T-helper 22 cell (primary cell): ENCODE results near the gene RIMS1.

Experiments
- DNase-seq: peaks from one replicate; pipeline ENCODE4 v3.0.0-alpha.2; 2020; ENCODE audit warnings: low read depth

RIMS1 gene

DNA sequence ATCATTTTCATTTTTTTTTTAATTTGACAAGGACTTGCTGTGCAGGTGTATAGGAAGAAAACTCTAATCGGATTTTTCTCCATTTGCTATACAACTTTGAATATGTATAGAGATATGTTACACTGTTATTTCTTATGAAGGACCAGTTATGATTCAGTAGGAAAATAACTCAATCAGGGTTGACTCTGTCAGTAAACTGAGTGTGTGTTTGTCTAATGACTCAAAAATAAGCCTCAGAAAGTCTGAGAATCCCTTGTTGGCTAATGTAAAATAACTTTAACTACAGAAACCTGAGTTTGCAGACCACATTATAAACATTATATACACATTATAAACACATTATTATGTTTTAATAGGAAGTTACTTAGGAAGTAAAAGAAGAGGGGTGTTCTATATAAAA is 352.6 kb downstream of the RIMS1 start:
- no peak for DNase-seq

DNA sequence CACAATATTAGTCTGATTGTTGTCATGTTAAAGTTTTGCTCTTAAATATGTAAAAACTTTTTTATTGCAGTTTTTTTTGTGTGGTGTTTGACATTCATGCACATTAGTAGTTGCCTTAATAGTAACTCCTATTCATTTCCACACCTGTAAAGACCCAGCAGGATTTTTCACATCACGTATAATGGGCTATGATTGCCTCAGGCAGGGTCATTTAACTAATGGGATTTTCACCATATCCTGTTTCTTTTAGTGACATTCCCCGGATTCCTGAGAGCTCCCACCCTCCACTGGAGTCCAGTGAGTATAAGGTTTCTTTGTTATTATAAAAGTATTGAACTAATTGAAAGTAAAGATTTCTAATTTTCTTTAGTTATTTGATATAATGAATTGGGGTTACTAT is 359.2 kb downstream of the RIMS1 start:
- no peak for DNase-seq

DNA sequence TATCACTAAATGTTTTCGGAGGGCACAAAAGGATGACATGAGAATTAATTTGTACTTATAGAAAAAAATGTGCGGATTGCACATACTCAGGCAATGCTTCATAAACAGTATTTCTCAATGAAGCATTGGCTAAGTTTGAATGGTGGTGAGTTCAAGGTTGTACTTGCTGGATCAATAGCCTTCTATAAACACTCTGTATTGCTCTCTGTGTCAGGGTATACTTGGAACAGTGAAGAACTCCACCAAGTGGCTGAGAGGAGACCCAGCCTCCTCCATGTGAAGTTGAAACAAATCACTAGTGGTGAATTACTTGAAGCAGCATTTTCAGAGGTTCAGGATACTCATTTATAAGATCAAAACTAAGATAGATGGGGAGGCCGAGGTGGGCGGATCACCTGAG is 360.6 kb downstream of the RIMS1 start:
- DNase-seq, result no peak

DNA sequence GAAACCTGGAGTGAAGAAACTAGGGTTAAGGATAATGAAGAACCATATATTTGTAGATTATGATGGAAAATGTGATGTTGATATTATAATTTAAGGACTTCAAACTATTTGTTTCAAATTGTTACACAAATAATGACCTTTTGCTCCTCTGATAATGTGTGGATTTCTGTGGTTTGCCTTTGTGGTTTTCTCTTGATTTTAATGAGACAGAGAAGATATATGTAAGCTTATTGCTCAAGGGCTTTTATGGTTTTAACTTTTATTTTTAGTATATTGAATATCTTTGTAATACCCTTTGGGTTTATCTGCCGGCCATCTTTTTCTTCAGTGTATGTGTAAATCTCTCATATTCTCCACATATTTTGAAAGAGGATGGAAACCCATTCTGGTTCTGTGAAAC is 362.3 kb downstream of the RIMS1 start:
- no peak for DNase-seq

DNA sequence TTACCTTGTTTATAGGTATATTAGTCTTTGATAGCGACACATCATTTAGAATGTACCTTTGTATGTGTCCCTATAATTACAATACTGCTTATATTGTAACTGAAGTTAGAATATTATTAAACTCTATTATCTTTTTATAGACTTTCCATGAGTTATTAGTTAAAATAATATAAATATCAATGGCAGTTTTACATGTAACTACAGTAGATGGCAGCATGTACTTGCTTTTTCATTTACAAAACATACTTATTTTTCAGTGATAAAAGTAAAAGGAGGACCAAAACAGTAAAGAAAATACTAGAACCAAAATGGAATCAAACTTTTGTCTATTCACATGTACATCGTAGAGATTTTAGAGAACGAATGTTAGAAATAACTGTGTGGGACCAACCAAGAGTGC is 364.3 kb downstream of the RIMS1 start:
- no peak for DNase-seq

DNA sequence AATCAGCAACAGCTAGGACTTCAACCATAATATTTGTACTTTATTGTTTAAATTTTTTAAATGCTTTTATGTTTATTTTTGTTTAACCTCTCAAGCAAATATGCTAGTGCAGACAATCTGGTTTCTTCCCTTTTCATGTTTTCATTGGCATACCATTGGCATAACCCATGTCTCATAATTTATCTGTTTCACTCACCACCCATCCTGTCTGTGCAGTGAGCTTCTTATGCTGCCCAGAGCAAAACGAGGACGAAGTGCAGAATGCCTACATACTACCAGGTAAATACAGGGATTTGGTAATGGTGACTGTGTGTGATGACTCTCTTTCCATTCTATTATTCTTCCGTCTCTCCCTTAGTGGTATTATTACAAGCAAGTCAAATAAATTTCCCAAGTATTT is 374.1 kb downstream of the RIMS1 start:
- no peak for DNase-seq

DNA sequence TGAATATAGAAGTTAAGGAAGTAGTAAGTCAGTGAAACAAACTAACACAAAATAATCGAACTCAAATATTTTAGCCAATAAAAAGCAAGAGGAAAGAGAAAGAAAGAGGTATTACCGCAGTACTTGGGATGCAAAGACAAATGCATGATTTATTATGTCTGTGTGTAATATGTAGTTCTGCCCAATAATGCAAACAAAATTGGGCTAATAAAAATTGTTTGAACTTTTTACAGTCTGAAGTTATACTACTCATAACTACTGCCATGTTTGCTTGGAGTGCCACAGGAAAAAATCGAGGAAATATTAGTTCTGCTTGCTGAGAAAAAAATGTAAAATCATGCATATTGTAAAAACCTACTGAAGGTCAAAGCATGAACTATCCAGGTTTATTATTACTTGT is 375.2 kb downstream of the RIMS1 start:
- DNase-seq, result no peak

DNA sequence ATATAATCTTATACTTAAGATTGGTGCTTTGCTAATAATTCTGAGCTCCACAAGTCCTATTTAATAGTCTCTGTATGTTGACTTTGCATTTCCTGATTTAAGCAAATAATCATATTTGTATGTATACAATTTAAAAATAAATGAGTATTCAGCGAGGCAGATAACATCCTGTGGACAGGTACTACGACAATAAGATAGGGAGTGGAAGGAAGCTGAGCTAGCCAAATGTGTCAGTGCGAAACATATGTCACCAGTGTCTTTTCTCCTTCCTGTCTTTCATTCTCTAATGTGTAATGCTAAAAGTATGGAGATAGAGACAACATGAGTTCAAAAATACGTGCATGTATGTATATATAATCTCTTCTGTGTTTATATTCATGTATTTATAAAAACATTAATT is 375.9 kb downstream of the RIMS1 start:
- DNase-seq, result no peak

DNA sequence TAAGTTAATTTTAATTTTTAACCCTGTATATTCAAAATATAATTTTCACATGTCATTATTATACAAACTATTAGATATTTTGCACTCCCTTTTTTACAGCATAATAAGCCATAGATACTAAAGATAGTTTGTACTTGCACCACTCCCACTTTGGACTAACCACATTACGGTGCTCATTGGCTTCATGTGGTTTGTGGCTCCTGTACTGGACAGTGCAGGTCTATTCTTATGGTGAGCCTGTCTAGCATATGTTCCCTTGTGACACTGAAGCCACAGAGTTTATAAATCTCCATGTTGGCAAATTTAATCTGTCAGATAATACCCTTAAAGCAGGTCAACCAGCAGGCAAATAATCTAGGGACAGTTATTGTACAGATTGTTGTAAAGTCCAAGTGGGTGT is 381.1 kb downstream of the RIMS1 start:
- DNase-seq, result no peak

DNA sequence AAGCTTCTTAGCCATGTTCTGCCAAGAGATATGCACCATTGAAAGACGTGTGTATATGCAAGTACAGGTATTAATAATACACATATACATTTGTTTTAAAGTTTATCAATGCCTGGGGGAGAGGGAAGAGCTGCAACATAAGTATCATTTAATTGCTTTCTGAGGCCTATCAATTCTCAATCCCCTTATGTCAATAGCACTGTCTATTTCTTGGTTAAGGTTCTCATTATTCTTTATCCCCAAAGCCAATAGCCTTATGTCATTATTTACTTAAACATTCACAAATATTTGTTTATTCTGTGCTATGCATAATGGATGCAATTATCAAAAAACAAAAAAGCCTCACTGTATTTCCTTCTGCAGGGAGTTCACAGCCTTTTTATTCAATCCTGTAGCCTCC is 385.2 kb downstream of the RIMS1 start:
- DNase-seq, result no peak

DNA sequence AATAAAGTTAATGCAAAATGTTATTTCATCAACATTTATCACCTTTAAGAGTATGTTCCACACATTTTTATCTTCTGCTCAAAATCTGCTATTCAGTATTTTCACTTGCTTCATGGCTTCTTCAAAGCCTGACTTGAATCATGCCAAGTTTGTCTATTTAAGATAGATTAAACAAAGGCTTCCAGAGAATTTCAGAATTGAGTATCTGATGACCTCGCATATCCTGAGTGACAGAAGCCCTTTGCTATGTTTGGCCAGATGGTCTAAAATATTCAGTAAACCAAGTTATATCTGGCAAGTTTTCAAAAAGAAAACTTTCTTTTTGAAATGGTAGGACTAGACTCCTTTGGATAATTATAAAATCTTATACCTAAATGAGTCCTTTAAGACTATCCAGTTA is 386.6 kb downstream of the RIMS1 start:
- DNase-seq, result no peak

DNA sequence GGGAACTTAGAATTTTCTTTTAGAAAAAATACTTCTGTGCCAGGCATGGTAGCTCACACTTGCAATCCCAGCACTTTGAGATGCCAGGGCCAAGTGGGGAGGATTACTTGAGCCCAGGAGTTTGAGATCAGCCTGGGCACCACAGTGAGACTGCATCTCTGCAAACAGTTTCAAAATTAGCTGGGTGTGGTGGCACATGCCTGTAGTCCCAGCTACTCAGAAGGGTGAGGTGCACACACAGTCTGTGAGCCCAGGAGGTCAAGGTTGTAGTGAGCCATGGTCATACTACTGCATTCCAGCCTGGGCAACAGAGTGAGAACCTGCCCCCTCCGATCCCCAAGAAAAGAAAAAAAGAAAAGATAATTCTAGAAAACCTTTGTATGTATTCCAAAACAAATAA is 389.5 kb downstream of the RIMS1 start:
- no peak for DNase-seq

DNA sequence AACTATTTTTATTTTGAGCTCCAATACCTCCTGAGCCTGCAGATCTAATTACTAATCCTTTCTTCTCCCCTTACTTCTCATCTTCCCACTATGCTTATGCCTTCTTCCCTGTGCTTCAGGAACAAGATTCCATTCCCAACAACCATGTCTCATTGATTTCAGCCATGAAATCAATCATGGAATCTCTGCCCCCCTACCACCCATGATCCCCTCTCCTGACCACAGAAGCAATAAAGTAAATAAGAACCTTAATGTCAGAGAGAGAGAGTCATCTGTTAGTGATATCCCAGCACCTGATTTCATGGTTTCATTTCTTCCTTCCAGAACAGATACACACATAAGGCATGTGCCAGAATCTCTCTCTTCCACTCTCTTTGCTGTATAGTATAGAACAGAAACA is 395.9 kb downstream of the RIMS1 start:
- no peak for DNase-seq

DNA sequence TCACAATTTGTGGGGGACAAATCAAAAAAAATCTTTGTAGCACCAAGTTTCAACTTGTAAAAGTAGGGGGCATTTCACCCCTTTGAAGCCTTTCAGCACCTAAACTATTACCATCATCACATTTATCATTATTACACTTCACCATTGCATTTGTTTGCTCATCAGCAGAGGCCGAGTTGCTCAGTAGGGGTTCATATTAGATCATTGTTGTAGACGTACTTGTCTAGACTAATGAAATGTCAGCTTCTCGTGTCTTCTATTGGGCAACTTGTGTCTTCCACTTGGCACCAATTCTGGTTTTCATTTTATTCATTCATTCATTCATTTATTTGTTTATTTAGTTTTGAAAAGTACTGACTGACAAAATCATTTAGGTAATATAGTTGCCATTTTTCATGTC is 397.2 kb downstream of the RIMS1 start:
- no peak for DNase-seq

DNA sequence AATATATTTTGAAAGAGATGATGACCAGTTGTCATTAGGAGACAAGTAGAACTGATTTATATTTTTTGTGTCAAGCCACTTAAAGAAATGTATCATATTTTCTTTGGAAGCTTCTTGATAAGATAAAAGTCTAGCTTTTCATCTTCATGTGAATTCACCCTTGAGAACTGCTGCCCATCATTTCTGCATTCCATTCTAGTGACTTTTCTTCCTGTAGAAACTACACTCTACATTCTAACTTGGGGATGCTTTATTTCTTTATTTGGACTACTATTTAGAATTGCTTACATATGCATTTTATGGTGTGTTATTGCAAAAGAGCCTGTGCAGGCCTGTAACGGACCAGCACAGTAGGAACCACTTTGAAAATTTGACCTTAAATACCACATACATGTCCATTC is 400.6 kb downstream of the RIMS1 start:
- DNase-seq, result no peak

DNA sequence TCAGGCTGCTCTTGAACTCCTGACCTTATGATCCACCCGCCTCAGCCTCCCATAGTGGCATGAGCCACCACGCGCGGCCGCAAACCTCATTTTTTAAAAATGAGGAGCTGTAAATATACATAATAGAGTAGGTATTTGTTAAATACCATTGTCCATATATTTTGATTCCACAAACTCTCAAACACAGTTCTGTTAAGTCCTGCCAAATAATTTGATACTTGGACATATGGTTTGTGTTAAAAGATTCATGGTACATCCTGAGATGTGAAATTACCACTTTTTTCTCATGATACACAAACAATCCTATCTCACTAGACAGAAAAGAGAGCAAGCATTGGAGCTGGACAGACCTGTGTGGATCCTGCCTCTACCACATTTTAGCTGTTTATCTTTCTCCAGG is 401.5 kb downstream of the RIMS1 start:
- no peak for DNase-seq

DNA sequence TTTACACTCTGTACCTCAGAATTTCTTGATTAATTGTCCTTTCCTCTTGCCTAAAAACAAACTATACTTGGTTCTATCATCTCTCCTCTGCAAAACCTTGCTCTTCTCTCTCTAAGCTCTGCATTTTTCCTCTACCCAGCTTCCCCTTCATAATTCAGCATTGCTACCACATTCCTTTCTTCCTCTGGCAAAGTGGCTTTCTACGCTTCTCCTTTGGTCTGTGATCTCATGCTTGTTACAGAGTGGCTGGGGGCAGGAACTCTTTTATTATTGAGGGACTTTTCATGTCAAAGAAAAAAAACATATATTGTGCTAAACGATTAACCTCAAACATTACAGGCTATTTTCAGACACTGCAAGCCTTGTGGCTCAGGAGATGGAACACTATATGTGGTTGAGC is 402.2 kb downstream of the RIMS1 start:
- DNase-seq, result no peak

DNA sequence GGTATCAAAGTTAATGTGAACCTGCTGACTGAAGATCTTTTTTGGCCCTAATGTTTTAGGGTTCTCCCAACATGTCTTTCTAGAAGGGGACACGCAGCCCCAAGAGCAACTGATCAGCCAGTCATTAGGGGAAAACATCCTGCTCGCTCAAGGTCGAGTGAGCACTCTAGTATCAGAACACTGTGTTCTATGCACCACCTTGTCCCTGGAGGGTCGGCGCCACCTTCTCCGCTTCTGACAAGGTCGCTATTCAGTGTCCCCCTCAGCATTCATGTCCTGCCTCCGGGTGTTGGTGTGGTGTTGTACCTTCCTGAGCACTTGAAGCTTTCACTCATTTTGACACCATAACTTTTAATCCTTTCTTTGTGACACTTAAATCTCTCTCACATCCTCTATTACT is 404.3 kb downstream of the RIMS1 start:
- no peak for DNase-seq

DNA sequence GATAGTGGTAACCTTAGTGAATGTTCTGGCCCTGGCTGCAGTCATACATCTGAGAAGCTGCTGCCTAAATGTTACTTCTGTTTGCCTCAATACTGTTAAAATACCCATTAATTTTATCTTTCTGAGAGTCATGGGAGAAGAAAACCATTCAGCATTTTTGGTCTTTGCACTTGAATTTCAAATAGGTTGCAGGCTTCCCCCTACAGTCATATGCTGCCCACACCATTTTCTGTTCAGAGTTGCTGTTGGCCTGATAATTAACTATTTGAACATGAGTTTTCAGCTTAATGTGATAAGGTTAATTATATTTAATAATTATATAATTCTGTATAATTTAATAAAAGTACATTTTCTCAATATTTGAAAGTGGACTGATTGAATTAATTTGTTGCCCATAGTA is 410.0 kb downstream of the RIMS1 start:
- DNase-seq, result no peak

DNA sequence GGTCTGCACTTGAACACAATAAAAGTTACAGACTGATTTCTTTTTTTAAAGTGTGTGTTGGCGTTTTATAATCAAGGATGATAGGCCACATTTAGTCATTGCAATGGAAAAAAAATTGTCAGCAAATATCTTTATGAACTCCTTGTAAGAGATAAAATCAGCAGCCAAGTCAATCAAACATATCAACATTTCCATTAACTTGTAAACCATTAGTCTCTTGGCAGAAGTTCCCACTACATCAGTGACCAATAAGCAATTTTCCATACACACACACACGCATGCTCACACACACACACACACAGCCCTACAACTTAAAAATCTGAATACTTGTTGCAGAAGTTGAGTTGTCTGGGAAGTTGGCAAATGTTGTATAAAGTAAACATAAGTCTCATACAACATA is 419.6 kb downstream of the RIMS1 start:
- DNase-seq, result no peak

DNA sequence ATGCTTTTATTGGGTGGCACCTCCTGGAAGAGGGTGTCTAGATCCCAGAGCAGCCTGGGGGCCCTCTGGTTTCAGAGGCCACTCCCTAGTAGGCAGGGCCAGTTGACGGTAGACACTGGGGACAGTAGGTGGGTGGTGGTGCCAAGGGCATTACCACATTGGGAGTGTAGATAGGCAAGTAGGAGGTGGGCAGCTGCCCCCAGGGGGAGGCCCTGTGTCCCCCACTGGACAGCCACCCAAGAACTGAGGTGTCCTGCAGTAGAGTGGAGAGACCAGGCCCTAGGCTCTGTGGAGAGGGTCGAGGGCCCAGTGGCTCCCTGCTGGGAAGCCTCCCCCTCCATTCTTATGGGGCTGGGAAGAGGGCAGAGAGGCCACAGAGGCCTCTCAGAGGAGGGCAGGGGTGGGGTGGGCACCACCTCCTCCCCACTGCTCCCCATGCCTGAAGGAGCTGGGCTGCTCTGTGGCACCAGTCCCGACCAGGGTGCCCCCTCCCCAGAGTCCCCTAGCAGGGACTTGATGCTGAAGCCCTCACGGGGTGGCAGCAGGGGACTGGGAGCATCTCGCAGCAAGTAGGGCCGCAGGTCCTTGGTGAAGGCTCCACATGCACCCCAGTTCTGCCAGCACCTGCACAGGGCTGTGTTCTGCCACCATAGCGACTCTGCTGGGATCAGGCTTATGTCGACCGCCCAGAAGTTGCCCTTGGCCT is 430.5 kb downstream of the RIMS1 start:
- DNase-seq, result peak; percentile 0

DNA sequence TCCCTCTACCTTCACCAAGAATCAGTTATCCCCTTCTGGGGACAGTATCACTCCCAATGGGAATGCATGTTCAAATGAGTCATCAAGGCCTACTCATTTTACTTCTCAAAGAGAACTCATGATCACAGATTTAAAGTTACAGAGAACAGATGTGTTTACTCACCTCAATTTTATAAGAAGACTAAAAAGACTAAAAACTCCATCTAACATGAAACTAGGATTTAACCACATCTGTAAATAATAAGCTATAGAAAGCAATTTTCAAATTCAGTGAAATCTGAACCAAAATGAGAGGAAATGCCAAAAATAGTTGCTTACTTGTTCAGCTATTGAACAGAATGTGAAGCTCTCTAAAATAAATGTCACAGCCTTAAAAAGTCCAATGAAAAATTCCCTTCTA is 435.4 kb downstream of the RIMS1 start:
- no peak for DNase-seq

DNA sequence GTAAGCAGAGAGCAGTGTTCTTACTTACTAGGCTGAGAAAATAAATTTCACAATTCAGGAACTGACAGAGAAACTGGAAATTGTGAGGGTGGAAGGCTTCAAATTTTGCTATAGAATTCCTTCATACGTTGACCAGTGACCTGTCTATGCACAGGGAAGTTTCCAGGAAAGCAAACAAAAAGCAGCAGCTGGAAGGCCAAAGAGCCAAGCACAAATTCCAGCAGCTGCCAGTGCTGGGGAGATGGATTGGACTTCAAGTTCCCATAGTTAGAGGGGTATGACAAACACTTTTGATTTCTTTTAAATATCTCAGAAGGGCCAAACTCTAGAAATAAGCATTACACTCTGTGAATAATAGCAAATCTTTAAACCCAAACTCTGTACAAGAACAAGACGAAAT is 436.4 kb downstream of the RIMS1 start:
- no peak for DNase-seq

DNA sequence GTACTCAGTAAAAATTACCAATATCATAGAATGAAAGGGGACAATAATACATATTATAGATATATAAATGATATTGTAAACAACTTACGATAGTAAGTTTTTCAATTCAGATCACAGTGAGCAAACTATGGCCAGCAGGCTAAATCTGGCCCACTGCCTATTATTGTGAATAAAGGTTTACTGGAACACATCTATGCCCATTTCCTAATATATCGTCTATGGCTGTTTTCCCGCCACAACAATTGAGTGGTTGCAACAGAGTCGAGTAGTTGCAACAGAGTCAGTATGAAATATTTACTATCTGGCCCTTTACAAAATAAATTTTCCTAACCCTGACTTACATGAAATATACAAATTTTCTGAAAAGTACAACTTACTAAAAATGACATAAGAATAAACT is 438.2 kb downstream of the RIMS1 start:
- no peak for DNase-seq

DNA sequence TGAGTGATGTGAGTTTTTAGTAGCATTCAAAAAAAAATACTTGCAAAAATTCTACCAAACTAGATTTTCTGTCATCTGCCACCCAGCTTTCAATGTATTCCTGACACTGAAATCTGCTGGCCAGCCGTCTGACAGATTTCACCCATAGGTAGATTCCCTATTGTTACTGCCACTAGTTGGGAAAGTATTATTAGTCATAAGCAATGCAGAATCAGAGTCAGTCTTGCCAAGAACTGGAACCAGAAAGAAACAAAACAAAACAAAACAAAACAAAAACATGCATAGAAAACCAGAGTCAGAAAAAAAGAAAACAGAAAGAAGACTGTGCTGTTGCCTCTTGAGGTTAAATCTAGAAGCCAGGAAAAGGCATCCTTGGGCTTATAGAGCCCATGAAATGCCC is 442.4 kb downstream of the RIMS1 start:
- DNase-seq, result no peak
